Kidney (tissue), 14 donors: ENCODE data around the gene WDR7. TPM values are rescaled to one million over a fixed set of nuclear protein-coding genes. Genes with fewer than 3 reads are reported as not detected.

Experiments used
- DNase-seq, 5 donors: peaks; one replicate each; pipeline ENCODE4 v3.0.0-alpha.2; 2013 to 2020
- FAIRE-seq: peaks from 2 replicates; lab custom pipeline; 2012; peaks lifted over from hg19 to GRCh38; lab: Jason Lieb, UNC
- H3K27ac ChIP-seq, 2 donors: one replicate each; pipeline ENCODE4 v1.7.0; 2013; ENCODE audit warnings: low read depth in 2 of 2, low read length in 2 of 2, inconsistent platforms in 1 of 2
- H3K27me3 ChIP-seq: one replicate; pipeline ENCODE4 v1.7.1; 2013; ENCODE audit warnings: low read length, inconsistent platforms; ENCODE audit not compliant: control insufficient read depth, insufficient read depth
- H3K36me3 ChIP-seq, 3 donors: one replicate each; pipeline versions ENCODE4 v1.7.0 to v1.7.1; 2013; ENCODE audit warnings: low read length in 3 of 3, control low read depth in 1 of 3, inconsistent platforms in 1 of 3; ENCODE audit not compliant: insufficient read depth in 3 of 3, control insufficient read depth in 2 of 3
- H3K4me1 ChIP-seq, 3 donors: one replicate each; pipeline versions ENCODE4 v1.7.0 to v1.7.1; 2013; ENCODE audit warnings: low read length in 3 of 3, inconsistent platforms in 1 of 3, low read depth in 1 of 3; ENCODE audit not compliant: control insufficient read depth in 2 of 3, insufficient read depth in 2 of 3
- H3K4me3 ChIP-seq, 3 donors: one replicate each; pipeline versions ENCODE4 v1.7.0 to v1.8.1; 2013; ENCODE audit warnings: low read length in 3 of 3, control low read depth in 1 of 3, inconsistent platforms in 1 of 3
- H3K9ac ChIP-seq, 3 donors: one replicate each; pipeline versions ENCODE4 v1.7.0 to v1.7.1; 2013; ENCODE audit warnings: low read length in 3 of 3, control low read depth in 1 of 3, inconsistent platforms in 1 of 3
- H3K9me3 ChIP-seq, 3 donors: one replicate each; pipeline versions ENCODE4 v1.7.0 to v1.7.1; 2013; ENCODE audit warnings: low read length in 3 of 3, control low read depth in 1 of 3, inconsistent platforms in 1 of 3; ENCODE audit not compliant: control insufficient read depth in 2 of 3, insufficient read depth in 1 of 3
- intact Hi-C: fragments of 100-400 bp; cut with DNase I; formaldehyde crosslinking; loops from one replicate; pipeline ENCODE4 v1.11.1; 2022
- polyA plus RNA-seq: library from polyadenylated mRNA; stranded (reverse); fragments of 350-450 nt; fragmentation: Illumina TruSeq; extraction: RNeasy Lipid Tissue Mini Kit (QIAGEN cat#74804); gene quantifications from one replicate; pipeline ENCODE4 v1.2.3, GENCODE V29; 2014; ENCODE audit warnings: low read depth, low replicate concordance; ENCODE audit not compliant: insufficient read depth
- total RNA-seq: library from RNA; stranded (reverse); fragmentation: NEBNext Ultra II Directional; extraction: Animal tissue kit (Norgen Biotek cat#: 25700); gene quantifications from one replicate; pipeline ENCODE4 v1.2.1, GENCODE V29; 2021
- TF ChIP-seq, protein P1 (sequence below): IDR thresholded peaks from 3 replicates; pipeline ENCODE4 v1.5.1; 2012; ENCODE audit warnings: mild to moderate bottlenecking, moderate library complexity, borderline replicate concordance; ENCODE audit not compliant: insufficient read depth; ENCODE audit errors: extremely low read depth
- donor health status: control.
- donor health status: control.
- donor health status: control.
- donor health status: control.
- donor health status: control.
- donor health status: DM: yes; HTN: yes; CAD: no.
- donor health status: Normal renal cell carcinoma (clear cell type).

Gene WDR7
- total and polyA plus RNA-seq, 2 donors from 2014 or later, result 7.3 to 34.4 TPM

DNA sequence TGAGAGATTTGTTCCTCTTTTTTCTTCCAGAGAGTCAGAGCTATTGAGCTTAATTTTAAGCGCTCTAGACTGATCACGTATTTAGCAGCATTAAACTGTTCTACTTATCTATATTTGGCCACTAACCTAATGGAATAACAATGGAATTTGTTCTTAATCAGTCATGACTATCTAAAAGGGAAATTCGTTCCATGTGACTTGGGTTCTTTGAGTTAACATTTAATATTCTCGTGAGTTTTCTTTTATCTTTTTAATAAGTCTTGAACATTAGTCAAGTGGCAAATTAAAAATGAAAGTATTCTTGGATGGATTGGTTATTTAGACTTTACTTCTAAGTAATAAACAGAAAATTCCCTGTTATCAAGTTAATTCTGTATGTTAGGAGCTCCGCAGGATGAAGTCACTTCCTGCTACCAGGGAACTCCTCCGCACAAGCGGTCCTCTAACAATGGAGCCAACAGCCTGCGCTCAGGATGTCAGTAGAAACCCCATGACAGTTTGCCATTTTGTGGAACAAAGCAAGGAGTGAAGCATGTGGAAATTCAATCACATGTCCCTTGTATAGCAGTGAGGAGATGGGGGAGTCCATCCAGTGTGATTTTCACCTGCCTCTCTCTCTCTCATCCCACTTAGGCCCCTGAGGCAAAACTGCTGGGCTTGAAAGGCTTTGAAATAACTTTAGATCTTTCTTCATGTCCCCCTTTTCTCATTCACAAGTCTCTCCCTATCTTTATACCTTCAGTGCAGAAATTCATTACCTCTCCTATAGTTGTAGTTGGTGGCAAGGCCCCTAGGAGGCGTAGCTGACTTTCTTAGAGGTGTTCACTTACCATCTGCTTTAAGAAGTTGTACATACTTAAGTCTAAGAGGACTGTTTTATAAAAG lies 138.1 kb downstream of the WDR7 start:
- H3K36me3 ChIP-seq, result peaks cover 0 to 2% (median 0%) of the 10 kb centered on the region in 3 donors
- no peaks in the 10 kb centered on the region for H3K27me3 ChIP-seq
- no peaks in the 10 kb centered on the region for H3K4me1 ChIP-seq
- H3K27ac ChIP-seq, result no peak overlapping the region
- intact Hi-C loops, result no loop called here
- FAIRE-seq (no peak), DNase-seq (no peak)
- H3K4me3 ChIP-seq, result no peak overlapping the region
- TF ChIP-seq, protein P1, sequence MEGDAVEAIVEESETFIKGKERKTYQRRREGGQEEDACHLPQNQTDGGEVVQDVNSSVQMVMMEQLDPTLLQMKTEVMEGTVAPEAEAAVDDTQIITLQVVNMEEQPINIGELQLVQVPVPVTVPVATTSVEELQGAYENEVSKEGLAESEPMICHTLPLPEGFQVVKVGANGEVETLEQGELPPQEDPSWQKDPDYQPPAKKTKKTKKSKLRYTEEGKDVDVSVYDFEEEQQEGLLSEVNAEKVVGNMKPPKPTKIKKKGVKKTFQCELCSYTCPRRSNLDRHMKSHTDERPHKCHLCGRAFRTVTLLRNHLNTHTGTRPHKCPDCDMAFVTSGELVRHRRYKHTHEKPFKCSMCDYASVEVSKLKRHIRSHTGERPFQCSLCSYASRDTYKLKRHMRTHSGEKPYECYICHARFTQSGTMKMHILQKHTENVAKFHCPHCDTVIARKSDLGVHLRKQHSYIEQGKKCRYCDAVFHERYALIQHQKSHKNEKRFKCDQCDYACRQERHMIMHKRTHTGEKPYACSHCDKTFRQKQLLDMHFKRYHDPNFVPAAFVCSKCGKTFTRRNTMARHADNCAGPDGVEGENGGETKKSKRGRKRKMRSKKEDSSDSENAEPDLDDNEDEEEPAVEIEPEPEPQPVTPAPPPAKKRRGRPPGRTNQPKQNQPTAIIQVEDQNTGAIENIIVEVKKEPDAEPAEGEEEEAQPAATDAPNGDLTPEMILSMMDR, result no peak
- H3K9ac ChIP-seq, result no peak overlapping the region
- no peaks in the 10 kb centered on the region for H3K9me3 ChIP-seq

DNA sequence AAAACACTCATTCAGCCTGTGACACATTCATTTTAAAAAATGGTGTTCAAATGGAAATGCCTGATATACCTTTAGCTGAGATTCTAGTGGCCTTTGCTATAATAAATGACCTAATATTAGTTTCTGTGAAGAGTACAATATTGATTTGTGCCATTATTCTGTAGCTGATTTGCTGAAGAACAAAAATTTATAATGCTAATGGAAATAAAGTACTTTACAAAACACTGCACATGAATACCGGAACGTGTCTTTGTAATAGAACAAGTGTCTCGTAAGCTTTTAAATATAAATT lies 138.7 kb downstream of the WDR7 start:
- Histone ChIP-seq H3K27me3 (no peaks in the 10 kb centered on the region), H3K9me3 (no peaks in the 10 kb centered on the region), H3K4me1 (no peaks in the 10 kb centered on the region), H3K4me3 (no peak overlapping the region), H3K27ac (no peak overlapping the region), H3K9ac (no peak overlapping the region), H3K36me3 (peaks cover 0 to 2% (median 0%) of the 10 kb centered on the region in 3 donors)
- intact Hi-C loops, result no loop called here
- TF ChIP-seq, protein P1, result no peak
- DNase-seq (no peak), FAIRE-seq (no peak)

DNA sequence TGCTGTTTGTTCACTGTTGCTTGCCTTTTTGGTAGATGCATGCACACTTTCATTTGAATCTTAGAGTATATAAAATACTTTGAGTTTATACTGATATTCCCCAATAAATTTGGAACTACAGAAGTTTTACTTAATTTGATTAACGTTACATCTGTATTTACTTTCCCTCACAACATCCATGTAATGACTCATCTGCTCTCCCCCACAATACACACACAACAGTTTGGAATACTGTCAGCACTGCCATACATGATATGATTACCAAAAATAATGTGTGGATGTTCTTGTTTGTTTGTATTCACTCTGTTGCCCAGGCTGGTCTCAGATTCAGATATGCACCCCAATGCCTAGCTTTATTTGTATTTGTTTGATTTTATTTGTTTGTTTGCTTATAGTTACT lies 144.2 kb downstream of the WDR7 start:
- Histone ChIP-seq H3K36me3 (no peaks in the 10 kb centered on the region), H3K4me3 (no peak overlapping the region), H3K27me3 (no peaks in the 10 kb centered on the region), H3K27ac (no peak overlapping the region), H3K9me3 (no peaks in the 10 kb centered on the region), H3K4me1 (no peaks in the 10 kb centered on the region), H3K9ac (no peak overlapping the region)
- DNase-seq (no peak), FAIRE-seq (no peak)
- TF ChIP-seq, protein P1, result no peak
- intact Hi-C loops, result no loop called here
